GM23248 (cell line): ENCODE measurements around the gene MCRS1. TPM values are rescaled to one million over a fixed set of nuclear protein-coding genes. Genes with fewer than 3 reads are reported as not detected.

Experiments used
- DNase-seq: peaks from one replicate; pipeline ENCODE4 v3.0.0-alpha.2; 2015
- H2AFZ ChIP-seq: fragments of 200-600 bp; sonication (generic); 2 replicates; pipeline ENCODE4 v1.6.1; 2016; ENCODE audit warnings: antibody characterized with exemption
- H3F3A ChIP-seq: fragments of 200-600 bp; sonication (generic); 2 replicates; pipeline ENCODE4 v1.6.1; 2016; ENCODE audit warnings: mild to moderate bottlenecking, antibody characterized with exemption, mixed run types; ENCODE audit not compliant: insufficient read depth
- H3K27ac ChIP-seq: fragments of 200-600 bp; sonication (generic); 2 replicates; pipeline ENCODE4 v1.5.1; 2016; ENCODE audit warnings: mild to moderate bottlenecking
- H3K27me3 ChIP-seq: fragments of 200-600 bp; sonication (generic); replicated peaks from 2 replicates; pipeline ENCODE4 v1.6.1; 2016; ENCODE audit warnings: mild to moderate bottlenecking; ENCODE audit not compliant: insufficient read depth
- H3K36me3 ChIP-seq: fragments of 200-600 bp; sonication (generic); 2 replicates; pipeline ENCODE4 v1.6.1; 2016; ENCODE audit warnings: low read depth, mild to moderate bottlenecking
- H3K4me1 ChIP-seq: fragments of 200-600 bp; sonication (generic); 2 replicates; pipeline ENCODE4 v1.6.1; 2016; ENCODE audit warnings: mild to moderate bottlenecking; ENCODE audit not compliant: insufficient read depth
- H3K4me2 ChIP-seq: fragments of 200-600 bp; sonication (generic); one replicate; pipeline ENCODE4 v1.6.1; 2016; ENCODE audit warnings: mild to moderate bottlenecking; ENCODE audit not compliant: unreplicated experiment
- H3K4me3 ChIP-seq: fragments of 200-600 bp; sonication (generic); 2 replicates; pipeline ENCODE4 v1.5.1; 2016; ENCODE audit warnings: mild to moderate bottlenecking
- H3K79me2 ChIP-seq: fragments of 200-600 bp; sonication (generic); 2 replicates; pipeline ENCODE4 v1.6.1; 2016; ENCODE audit warnings: mild to moderate bottlenecking; ENCODE audit not compliant: insufficient read depth
- H3K9ac ChIP-seq: fragments of 200-600 bp; sonication (generic); 2 replicates; pipeline ENCODE4 v1.6.1; 2016; ENCODE audit warnings: mild to moderate bottlenecking
- H3K9me2 ChIP-seq: fragments of 200-600 bp; sonication (generic); 2 replicates; pipeline ENCODE4 v1.6.1; 2016; ENCODE audit warnings: mixed run types, mild to moderate bottlenecking, moderate library complexity; ENCODE audit not compliant: insufficient read depth
- H3K9me3 ChIP-seq: fragments of 200-600 bp; sonication (generic); one replicate; pipeline ENCODE4 v1.6.1; 2017; ENCODE audit warnings: low read depth
- H4K20me1 ChIP-seq: fragments of 200-600 bp; sonication (generic); 2 replicates; pipeline ENCODE4 v1.6.0; 2016; ENCODE audit not compliant: insufficient read depth
- EZH2 ChIP-seq: fragments of 200-600 bp; sonication (generic); IDR thresholded peaks from 2 replicates; pipeline ENCODE4 v1.6.1; 2018; ENCODE audit warnings: antibody characterized with exemption, mild to moderate bottlenecking; ENCODE audit not compliant: insufficient read depth, poor library complexity, severe bottlenecking
- EZH2phosphoT487 ChIP-seq: fragments of 200-600 bp; sonication (generic); IDR thresholded peaks from 2 replicates; pipeline ENCODE4 v1.6.1; 2018; ENCODE audit warnings: antibody characterized with exemption, moderate library complexity, mild to moderate bottlenecking, low read depth; ENCODE audit not compliant: insufficient read depth
- WGBS, 2 experiments: methylation state at CpG; one replicate each; pipeline ENCODE4 v1.1.6; 2015 to 2017; ENCODE audit warnings: low lambda C conversion rate in 2 of 2, low coverage in 1 of 2; ENCODE audit errors: missing lambda C conversion rate in 2 of 2; 5-methylcytosine and 5-hydroxymethylcytosine counted together
- in situ Hi-C: fragments of 300-500 bp; cut with MboI; formaldehyde crosslinking; loops from 2 replicates; pipeline ENCODE4 v1.15.0; 2020
- polyA plus RNA-seq: library from polyadenylated mRNA; unstranded; fragments of >200 nt; fragmentation: Nextera tagmentation; extraction: Ambion mirVana; gene quantifications from 2 replicates; pipeline ENCODE4 v1.2.1, GENCODE V29; 2016
- total RNA-seq: library from RNA; depleted of rRNA; stranded (reverse); fragments of >200 nt; shearing (Covaris generic); gene quantifications from 2 replicates; pipeline ENCODE4 v1.2.3, GENCODE V29; 2014

The MCRS1 gene
- total and polyA plus RNA-seq, 2 experiments from 2014 or later: 54.9 to 64.2 TPM

- no peaks in the 10 kb centered on the region for H3K79me2 ChIP-seq
- WGBS, 2 experiments: 57 to 71% methylated on average over 7 of the region's 7 CpGs
- in situ Hi-C loops: no loop called here
- H3K36me3 ChIP-seq: no peaks in the 10 kb centered on the region
- DNase-seq: no peak
- no peak overlapping the region for H2AFZ ChIP-seq
- H3K4me1 ChIP-seq: no peaks in the 10 kb centered on the region
- TF ChIP-seq EZH2 (no peak), EZH2phosphoT487 (no peak)
- H4K20me1 ChIP-seq: no peaks in the 10 kb centered on the region
- no peak overlapping the region for H3K9ac ChIP-seq
- peaks cover 22% of the 10 kb centered on the region for H3K27me3 ChIP-seq
- no peaks in the 10 kb centered on the region for H3K9me3 ChIP-seq
- H3K4me2 ChIP-seq: no peak overlapping the region
- no peak overlapping the region for H3K4me3 ChIP-seq
- no peaks in the 10 kb centered on the region for H3K9me2 ChIP-seq
- no peak overlapping the region for H3K27ac ChIP-seq
- H3F3A ChIP-seq: no peaks in the 10 kb centered on the region
These were observed 20.8 kb downstream of the MCRS1 start for GRCh38 chr12:49547090-49547690.

GRCh38 chr12:49546481-49546880, 21.5 kb downstream of the MCRS1 start:
- no peaks in the 10 kb centered on the region for H3K9me3 ChIP-seq
- WGBS, 2 experiments: 26 to 36% methylated on average over 3 of the region's 3 CpGs
- TF ChIP-seq EZH2phosphoT487: no peak
- no peak for TF ChIP-seq EZH2
- no peak overlapping the region for H3K4me3 ChIP-seq
- no peak overlapping the region for H3K9ac ChIP-seq
- DNase-seq: no peak
- H3K4me2 ChIP-seq: no peak overlapping the region
- H3K79me2 ChIP-seq: no peaks in the 10 kb centered on the region
- H3K4me1 ChIP-seq: no peaks in the 10 kb centered on the region
- H4K20me1 ChIP-seq: no peaks in the 10 kb centered on the region
- H3F3A ChIP-seq: no peaks in the 10 kb centered on the region
- H2AFZ ChIP-seq: no peak overlapping the region
- in situ Hi-C loops: no loop called here
- peaks cover 17% of the 10 kb centered on the region for H3K27me3 ChIP-seq
- no peaks in the 10 kb centered on the region for H3K36me3 ChIP-seq
- H3K27ac ChIP-seq: no peak overlapping the region
- H3K9me2 ChIP-seq: no peaks in the 10 kb centered on the region

- Histone ChIP-seq H4K20me1 (no peaks in the 10 kb centered on the region), H3K27ac (no peak overlapping the region), H3K27me3 (peaks cover 16% of the 10 kb centered on the region), H3F3A (no peaks in the 10 kb centered on the region), H3K79me2 (no peaks in the 10 kb centered on the region), H3K9me3 (no peaks in the 10 kb centered on the region), H3K9ac (no peak overlapping the region), H2AFZ (no peak overlapping the region), H3K9me2 (no peaks in the 10 kb centered on the region), H3K4me2 (no peak overlapping the region), H3K36me3 (no peaks in the 10 kb centered on the region), H3K4me1 (no peaks in the 10 kb centered on the region), H3K4me3 (no peak overlapping the region)
- WGBS, 2 experiments: 50 to 52% methylated on average over 3 to 4 of the region's 4 CpGs
- no peak for DNase-seq
- in situ Hi-C loops: no loop called here
- TF ChIP-seq EZH2: no peak
- no peak for TF ChIP-seq EZH2phosphoT487
These were observed 22.1 kb downstream of the MCRS1 start for GRCh38 chr12:49545815-49546214.

GRCh38 chr12:49543914-49544815, 23.8 kb downstream of the MCRS1 start:
- Histone ChIP-seq H3K9me2 (no peaks in the 10 kb centered on the region), H3F3A (no peaks in the 10 kb centered on the region), H3K27me3 (peaks cover 33% of the 10 kb centered on the region), H4K20me1 (no peaks in the 10 kb centered on the region), H3K4me3 (no peak overlapping the region), H3K36me3 (no peaks in the 10 kb centered on the region), H2AFZ (no peak overlapping the region), H3K27ac (no peak overlapping the region), H3K79me2 (no peaks in the 10 kb centered on the region), H3K4me2 (no peak overlapping the region), H3K4me1 (no peaks in the 10 kb centered on the region), H3K9me3 (no peaks in the 10 kb centered on the region), H3K9ac (no peak overlapping the region)
- TF ChIP-seq EZH2phosphoT487: no peak
- no peak for TF ChIP-seq EZH2
- DNase-seq: no peak
- WGBS, 2 experiments: 25 to 28% methylated on average over 34 to 39 of the region's 39 CpGs
- in situ Hi-C loops: no loop called here
